Measurements from ENCODE around the gene PRR35.

PRR35 gene

DNA sequence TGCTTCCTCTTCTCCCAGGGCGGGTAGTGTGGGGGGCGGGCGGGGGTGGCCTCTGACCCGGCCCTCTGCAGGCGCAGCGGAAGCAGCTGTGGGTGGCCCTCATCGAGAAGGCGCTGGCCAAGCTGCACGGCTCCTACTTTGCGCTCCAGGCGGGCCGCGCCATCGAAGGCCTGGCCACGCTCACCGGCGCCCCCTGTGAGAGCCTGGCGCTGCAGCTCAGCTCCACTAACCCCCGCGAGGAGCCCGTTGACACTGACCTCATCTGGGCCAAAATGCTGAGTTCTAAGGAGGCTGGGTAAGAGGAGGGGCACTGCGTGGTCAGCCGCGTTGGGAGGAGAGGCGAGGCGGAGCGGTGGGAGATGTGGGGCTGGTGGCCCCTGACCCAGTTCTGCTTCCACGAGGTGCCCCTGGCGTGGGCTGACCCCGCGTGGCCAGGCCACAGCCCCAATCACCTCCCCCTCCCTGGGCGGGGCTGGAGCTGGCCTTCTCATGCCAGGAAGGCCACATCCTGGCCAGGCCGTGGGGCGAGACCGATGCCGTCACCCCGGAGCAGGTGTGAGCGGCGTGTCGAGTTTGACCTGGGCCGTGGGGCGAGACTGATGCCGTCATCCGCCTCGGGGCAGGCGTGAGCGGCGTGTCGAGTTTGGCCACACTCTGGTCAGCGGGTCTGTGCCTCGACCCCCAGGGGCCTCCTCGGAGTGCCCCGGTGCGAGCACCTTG lies 10.5 kb upstream of the PRR35 start:
- no peak for DNase-seq

DNA sequence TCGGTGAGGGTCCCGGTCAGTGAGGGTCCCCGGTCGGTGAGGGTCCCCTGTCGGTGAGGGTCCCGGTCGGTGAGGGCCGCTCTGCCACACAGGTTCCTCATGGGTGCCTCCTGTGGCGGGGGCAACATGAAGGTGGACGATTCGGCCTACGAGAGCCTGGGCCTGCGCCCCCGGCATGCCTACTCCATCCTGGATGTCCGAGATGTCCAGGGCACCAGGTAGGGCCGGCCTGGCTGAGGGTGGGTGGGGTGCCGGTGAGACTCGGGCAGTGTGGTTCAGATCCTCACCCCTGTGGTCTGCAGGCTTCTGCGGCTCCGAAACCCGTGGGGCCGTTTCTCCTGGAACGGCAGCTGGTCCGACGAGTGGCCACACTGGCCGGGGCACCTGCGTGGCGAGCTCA lies 9.0 kb upstream of the PRR35 start:
- DNase-seq = no peak

DNA sequence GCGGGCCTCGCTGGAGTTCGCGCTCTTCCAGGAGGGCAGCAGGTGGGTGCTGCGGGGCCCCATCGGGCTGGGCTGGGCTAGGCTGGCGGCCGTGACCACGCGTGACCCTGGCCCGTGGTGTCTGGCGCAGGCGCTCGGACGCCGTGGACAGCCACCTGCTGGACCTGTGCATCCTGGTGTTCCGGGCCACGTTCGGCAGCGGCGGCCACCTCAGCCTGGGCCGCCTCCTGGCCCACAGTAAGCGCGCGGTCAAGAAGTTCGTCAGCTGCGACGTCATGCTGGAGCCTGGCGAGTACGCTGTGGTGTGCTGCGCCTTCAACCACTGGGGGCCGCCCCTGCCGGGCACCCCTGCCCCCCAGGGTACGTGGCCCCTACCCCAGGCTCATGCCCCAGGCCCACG lies 8.0 kb upstream of the PRR35 start:
- no peak for DNase-seq

DNA sequence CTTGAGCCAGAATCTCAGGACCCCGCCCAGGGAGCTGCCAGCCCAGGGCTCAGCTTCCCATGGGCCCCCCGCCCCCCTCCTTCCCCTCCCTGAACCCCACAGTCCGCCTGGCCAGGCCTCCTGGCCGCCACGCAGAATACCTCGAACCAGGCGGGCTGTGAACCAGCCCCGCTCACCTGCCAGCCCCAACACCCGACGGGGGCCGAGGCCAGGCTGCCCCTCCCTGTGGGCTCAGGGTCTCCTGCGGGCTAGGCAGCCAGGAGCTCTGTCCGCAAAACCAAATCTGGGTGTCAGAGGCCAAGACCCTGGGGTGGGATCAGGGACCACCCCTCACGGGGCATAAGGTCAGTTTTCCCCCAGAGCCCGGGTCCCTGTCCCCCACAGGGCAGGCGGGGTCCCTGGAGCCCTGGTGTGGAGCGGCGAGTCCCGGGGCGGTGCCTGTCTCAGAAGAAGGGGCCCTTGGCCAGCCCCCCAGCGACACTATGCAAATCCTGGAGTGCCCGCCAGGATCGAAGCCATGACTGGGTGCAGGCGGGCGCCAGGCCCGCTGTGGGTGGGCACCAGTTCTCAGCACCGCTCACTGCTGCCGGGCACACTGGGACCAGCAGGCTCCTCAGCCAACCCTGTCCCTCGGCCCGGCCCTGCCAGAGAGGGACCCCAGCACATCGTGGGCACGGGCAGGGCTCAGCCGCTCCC lies 6.4 kb upstream of the PRR35 start:
- DNase-seq = no peak

DNA sequence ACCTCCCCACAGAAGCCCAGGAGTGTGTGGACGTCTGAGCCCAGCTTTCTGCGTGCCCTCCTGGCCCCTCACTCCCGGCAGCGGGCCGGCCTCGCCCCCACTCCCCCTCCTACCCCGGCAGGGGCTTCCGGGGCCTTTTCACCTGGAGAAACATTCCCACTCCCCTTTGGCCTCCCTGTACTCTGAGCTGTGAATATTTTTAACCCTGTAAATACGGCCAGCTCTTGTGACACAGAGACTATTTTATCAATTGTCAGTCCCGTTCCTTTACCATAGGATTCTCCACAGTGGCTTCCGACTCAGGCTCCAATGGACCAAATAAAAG lies 5.9 kb upstream of the PRR35 start:
- DNase-seq = no peak

DNA sequence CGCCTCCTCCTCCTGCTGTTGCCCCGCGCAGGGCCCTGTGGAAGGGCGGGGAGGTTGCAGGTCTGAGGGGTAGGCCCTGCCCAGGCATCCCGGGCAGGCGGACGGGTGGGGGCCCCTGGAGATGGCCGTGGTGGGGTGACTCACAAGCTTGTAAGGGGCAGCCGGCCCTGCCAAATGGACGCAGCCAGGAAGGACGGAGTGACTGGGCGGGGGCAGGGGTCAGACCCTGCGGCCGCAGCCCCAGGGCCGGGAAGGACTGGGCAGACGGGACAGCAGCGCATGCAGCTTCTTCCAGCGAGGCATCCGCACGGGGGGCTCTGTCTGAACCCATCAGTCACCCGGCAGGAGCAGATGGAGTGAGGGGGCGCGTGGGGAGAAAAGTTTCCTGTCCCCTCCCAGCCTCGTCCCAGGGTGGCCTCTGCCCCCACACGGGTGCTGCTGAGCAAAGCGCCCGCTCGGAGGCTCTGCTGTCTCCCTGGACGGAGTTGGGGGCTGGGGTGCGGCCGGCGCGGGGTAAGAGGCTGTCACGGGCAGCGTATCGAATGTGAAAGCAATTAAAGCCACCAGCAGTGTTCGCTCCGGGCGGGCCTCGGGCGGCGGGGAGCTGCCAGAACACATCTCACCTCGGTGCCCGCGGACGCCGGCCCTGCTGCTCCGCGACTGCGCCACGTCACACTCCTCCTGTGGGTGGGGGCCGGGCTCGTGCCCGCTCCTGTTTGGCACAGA lies 5.4 kb upstream of the PRR35 start:
- DNase-seq = no peak

DNA sequence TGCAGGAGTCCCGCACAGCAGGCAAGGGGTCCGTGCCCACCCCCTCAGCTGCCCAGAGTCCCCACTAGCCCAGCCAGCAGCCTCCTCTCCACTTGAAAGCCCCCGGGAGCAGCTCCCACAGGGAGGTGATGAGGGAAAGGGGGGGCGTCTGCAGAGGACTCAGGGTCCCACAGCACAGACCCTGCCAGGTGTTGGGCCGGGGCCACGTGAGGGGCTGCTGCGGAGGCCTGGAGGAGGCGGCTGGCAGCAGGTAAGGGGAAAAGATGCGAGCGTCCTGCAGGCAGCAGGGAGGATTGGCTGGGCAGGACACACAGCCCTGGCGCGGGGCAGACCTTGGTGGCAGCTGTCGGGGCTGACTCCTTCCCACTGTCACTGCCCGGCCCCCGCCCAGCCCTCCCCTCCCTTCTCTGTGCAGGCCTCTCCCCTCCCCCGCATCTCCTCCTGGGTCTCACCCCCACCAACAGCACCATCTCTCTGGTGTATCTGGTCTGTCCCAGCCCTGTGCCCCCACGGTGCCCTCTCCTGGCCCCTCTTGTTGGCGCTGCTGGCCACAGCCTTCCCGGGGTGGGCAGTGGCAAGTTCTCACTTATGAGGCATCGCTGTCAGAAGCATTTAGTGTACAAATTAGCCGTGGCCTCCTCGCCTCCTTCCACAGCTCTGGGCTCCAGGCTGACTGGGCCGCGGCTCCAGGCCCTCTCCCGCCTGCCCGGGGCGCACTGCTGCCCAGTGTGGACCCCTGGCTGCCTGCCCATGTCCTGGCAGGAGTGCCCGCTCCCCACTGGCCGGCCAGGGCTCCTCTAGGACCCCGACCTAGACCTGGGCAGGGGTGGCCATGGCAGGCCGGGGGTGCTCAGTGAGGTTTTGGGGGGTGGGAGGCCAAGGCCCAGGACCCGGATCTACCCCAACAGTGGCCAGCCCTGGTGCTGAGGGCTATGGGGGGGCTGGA lies 4.4 kb upstream of the PRR35 start:
- no peak for DNase-seq

DNA sequence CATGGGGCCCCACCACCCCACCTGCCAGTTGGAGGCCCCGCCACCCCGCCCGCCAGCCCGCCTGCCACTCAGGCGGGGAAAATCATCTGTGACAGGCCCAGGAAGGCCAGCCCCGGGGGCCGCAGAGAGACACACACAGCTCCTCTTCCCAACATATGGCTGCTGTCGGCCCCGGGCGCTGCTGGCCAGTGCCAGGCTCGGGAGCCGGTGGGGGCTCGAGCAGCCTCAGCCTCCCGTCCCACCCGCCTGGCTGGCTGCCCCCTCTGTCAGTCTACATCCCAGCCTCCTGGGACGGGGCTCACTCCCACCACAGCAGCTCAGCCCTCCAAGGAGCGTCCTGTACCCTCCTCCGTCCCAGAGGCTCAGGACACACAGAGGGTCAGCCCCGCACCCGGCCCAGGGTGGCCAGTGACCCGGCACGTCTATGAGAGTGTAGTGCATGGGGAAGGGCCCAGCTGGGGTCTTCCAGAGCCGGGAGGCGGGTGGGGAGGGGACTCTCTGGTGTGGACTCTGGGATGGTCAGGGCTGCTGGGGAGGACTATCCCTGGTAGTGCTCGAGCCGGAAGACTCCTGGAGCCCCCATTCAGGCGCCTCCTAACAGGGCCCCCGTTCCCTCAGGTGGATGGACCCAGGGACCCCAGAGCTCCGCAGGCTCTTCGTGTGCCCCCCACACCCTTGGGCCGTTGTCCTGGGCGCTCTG lies 3.6 kb upstream of the PRR35 start:
- DNase-seq = no peak

DNA sequence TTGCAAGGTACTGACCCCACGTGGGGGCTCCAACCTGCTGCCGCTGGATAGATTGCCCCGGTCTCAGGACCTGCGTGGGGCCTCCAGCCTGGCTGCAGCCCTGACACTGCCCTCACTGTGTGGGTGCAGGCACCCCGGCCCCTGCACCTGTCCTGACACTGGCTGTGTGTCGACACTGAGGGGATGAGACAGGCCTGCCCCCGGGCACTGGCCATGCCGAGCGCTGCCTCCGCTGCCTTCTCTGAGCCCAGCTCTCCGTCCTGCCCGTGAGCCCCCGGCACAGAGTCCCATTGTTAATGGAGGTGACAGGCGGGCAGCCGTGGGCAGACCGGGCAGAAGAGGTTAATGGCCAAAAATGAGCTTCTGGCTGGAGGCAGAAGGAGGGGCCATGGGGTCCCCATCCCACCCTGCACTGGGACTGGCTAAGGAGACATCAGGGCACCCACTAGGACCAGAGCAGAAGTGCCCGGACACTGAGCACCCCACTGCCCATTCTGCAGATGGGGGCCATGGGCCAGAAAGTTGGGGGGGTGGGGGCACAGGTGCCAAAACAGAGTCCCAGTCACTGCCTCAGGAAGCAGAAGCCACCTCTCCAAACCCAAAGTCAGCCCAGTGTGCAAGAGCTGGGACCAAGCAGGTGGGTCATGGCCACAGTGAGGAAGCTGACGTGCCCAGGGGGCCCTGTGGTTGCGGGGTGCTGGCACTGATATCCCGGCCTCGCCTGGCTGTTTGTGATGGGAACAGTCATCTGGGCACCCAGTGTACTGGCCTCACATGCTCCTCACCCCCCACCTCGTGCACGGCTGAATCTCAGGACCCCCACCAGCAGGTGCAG lies 2.5 kb upstream of the PRR35 start:
- DNase-seq = no peak

DNA sequence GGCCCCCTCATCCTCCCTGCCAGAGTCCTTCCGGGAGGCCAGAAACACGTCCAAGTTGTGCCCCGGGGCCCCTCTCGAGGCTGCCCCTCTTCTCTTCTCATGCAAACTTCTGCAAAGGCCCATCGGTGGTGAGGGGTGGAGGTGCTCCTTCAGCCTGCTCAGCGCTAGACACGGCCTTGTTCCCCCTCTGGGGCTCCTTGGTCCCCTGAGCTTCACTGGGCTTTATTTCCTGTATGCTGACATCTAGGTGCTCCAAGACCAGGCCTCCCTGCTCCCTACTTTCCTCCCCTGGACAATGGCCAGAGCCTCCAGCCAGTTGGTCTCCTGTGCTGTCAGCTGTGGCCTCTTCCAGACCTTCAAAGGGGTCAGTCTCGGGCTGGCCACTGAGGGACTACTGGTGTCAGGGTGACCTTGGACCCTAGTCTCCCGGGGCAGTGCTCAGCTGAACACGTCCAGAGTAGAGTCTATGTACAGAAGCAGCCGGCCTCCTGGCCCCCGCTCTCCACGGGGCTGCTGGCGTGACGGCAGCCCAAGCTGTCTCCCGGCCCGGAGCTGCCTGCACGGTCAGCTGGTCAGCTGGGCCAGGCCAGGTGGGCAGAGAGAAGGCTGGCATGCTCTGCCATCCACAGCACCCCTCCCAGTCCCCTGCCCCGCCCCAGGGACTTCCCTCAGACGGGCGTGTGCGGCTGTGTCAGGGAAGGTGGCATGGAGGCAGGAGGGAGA lies 1.7 kb upstream of the PRR35 start:
- no peak for DNase-seq

DNA sequence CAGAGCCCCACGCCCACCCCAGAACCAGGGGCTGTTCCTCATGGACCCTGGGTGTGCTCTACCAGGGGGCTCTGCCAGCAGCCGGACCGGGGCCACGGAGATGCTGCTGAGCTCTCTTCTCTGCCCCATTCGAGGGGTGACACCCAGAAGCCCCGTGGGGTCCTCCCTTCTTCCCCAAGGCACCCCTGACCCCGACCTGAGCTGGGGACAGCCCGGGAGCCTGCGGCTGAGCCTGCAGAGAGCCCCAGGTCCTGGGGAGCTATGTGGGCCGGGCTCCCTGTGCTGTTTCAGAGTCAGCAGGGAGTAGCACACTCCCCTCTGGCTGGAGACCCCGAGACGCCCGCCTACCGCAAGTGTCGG lies 1.2 kb upstream of the PRR35 start:
- DNase-seq = no peak

DNA sequence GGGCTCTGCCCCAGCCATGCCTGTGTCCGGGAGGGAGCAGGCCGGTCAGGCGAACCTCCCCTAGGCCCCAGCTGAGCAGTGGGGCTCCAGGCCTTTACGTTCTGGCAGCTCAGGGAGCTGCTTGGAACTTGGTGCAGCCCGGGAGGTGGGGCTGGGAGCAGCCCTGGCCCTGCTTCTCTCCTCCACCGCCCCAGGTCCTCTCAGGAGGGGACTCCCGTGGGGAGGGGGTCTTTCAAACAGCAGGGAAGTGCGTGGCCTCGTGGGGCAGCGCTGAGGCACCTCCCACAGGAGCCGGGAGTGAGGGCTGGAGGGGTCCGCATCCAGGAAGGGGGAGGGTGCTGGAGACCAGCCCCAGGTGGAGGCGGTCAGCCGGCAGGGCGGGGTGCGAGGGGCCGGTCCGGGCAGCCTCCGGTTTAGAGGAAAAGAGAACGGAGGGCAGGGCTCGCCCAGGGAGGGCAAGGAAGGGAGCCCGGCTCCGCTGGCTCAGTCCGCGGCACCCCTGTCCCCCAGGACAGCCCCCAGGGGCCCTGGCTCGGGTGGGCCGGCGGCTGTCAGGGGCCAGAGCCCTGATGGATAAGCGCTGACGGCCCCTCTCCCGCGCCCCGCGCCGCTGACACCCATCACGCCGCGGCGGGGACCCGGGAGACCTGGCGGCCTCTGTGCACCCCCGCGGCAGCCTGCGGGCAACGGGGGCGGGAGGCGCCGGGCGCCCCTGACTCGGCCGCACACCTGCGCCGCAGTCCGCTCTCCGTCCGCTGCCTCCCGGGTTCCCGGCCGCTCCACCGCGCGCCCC lies 587 bp upstream of the PRR35 start:
- no peak for DNase-seq

DNA sequence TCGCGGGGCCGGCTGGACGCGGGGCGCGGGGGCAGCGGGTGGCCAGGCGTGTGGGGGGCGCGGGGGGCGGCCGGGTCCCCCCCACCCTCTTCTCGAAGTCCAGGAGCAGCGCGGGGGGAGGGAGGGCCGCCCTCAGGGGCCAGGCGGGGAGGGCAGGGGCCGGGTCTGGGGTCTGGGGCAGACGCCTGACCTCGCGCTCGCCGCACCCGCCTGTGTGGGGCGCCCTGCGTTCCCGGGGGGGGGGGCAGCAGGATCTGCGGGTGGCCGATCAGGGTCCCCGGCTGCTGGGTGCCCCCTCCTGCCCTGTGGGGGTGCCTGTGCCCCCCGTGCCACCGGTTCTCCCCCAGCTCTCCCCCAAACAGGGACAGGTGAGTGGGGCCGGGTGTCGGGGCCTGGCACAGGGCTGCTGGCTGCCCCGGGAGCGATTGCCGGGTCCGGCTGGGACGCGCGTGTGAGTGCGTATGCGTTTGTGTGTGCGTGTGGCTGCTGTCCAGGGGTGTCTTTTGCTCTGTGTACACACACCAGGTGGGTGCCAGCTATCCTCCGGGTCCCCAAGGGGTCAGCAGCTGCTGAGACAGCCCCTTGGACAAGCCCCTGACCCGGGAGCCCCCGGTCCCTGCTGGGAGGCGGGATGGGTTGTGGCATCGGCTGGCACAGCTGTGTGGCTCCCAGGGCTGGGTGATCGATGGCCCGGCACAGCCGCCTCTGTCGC lies 663 bp downstream of the PRR35 start:
- no peak for DNase-seq

DNA sequence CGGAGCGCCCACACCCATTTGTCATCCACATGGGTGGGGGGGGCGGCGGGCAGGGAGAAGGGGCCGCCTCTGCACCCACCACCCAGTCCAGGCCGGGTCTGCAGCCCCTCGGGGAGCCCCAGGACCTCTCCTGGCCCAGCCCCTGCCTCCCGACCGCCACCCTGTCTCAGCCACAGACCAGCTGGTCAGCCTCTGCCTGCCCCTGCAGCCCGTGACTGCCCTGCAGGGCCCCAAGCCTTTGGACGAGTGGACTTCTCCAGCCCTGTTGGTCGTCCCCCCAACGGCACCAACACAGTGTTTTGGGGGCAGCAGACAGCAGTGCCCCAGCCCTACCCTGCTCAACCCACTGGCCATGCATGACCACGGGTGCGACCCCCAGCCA lies 1.2 kb downstream of the PRR35 start:
- DNase-seq = no peak

DNA sequence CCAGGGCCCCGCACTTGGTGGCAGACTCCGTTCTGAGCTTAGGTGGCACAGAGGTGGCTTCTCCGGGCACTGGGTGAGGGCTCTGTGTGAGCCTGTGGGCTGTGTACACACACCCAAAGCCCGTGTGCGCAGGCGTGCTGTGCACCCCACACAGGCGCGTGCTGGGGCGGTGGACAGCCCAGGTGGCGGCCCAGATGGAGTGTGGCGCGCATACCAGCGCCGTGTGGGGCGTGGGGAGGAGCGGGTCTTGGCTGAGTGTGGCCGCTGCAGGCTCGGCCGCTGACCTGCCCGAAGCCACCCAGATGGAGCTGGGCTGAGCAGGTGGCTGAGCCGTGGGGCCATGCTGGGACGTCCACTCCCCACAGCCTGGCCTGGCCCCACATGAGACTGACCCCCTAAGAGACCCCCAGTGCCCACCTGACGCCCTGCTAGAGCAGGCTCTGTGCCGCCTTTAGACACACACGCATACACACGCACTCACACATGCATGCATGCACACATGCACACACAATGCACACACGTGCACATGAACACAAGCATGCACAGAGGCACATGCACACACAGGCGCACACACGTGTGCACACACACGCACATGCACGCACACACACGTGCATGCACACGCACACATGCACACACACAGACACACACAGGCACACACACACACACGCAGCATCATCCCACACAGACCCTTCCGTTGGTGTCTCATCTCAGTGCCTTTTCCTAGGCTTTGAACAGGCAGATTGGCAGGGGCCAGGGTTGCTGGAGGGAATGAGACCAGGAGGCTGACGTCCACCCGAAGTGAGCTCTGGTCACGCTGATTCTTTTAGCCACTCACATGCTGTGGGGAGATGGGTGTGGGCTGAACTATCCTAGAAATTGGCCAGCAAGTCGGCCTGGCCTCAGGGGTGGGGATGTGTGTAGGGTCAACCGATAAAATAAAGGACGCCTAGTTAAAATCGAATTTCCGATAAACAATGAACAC lies 2.1 kb downstream of the PRR35 start:
- no peak for DNase-seq

DNA sequence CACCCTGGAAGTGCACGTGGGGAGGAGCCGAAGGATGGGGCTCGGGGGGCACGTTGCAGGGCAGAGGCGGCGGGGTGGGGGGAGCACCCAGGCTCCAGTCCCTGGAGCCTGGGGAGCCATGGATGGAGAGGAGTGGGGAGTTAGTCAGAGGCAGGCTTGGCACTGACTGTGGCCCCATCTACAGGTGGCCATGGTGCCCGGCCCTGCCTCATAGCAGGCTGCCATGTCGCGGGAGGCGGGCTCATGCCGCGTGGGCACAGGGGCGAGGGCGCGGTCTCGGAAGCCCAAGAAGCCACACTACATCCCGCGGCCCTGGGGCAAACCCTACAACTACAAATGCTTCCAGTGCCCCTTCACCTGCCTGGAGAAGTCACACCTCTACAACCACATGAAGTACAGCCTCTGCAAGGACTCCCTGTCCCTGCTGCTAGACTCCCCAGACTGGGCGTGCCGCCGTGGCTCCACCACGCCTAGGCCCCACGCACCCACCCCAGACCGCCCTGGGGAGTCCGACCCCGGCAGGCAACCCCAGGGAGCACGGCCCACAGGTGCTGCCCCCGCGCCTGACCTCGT lies 3.0 kb downstream of the PRR35 start:
- DNase-seq = no peak

DNA sequence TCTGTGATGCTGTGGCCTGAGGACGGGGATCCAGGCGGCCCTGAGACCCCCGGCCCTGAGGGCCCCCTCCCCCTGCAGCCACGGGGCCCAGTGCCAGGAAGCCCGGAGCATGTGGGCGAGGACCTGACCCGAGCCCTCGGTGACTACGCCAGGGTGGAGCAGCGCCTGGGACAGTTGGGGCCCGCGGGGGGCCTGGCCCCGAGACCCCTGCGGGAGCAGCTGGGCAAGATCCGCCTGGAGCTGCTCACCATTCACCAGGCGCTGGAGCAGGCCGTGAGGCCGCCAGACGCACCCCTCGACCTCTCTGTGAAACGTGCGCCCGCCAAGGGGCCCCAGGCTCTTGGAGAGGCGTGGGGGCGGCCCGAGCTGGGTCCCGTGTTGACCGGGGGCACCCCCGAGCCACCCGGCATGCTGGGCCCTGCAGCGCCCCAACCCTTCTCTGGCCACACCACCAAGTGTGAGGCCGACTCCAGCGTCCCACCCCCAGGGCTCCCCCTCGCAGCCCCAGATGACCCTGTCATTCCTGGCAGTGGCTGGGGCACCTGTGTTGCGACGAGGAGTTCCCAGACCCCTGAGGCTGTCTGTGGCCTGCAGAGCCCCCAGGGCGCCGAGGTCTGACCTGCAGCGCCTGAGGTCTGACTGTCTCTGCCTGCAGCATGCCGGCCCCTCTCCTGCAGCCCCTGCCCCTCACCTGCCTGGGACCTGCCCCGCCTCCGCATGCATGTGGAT lies 4.7 kb downstream of the PRR35 start:
- no peak for DNase-seq

All from activated CD4-positive, CD25-positive, alpha-beta regulatory T cell treated with anti-CD3 and anti-CD28 coated beads, Interleukin-2, amount 50 U/mL, for 72 hours (primary cell).